ENCODE data around the gene PRPH.
"Not testable (repeated sequence)": the region's sequence is repeated elsewhere in the genome, so short reads cannot be mapped to it uniquely, and the experiment has no call there.

The PRPH gene

GRCh38 chr12:49255857-49256637, 38.9 kb upstream of the PRPH start:
- Histone ChIP-seq H3K4me2 (ENCODE audit: insufficient read depth, low read length) (no peak overlapping the region), H3K9me3 (ENCODE audit: insufficient read depth, low read length, severe bottlenecking) (no peaks in the 10 kb centered on the region)
- TF ChIP-seq EZH2 (IDR thresholded peaks at IDR 0.05; ENCODE audit: borderline replicate concordance, low read depth, low read length, severe bottlenecking) (no peak), CTCF (IDR thresholded peaks at IDR 0.05; ENCODE audit: borderline replicate concordance, extremely low read depth, low read length, poor library complexity, severe bottlenecking) (no peak)

GRCh38 chr12:49257508-49258184, 37.3 kb upstream of the PRPH start:
- DNase-seq (peak; percentile 25), ATAC-seq (ENCODE audit: insufficient read depth, low read depth) (peak; percentile 45; the same call in 1 of the 3 replicates)
- not testable (repeated sequence) for H3K27ac ChIP-seq (ENCODE audit: low read length); H3K4me1 ChIP-seq (ENCODE audit: insufficient read depth, low read length); H3K27me3 ChIP-seq (ENCODE audit: insufficient read depth, low read length, poor library complexity); H3K4me3 ChIP-seq (ENCODE audit: low read depth in 1 of 2, low read length in 2 of 2); H3K9me3 ChIP-seq (ENCODE audit: insufficient read depth, low read length, severe bottlenecking); H3K79me2 ChIP-seq (ENCODE audit: insufficient read depth, low read length); H3K4me2 ChIP-seq (ENCODE audit: insufficient read depth, low read length); H4K20me1 ChIP-seq (ENCODE audit: insufficient read depth, low read length); H3K36me3 ChIP-seq (ENCODE audit: insufficient read depth, low read length); H3K9ac ChIP-seq (ENCODE audit: low read depth, low read length); H2AFZ ChIP-seq (ENCODE audit: low read depth, low read length)

More at GRCh38 chr12:49255857-49256637, 38.9 kb upstream of the PRPH start:
- no peak for DNase-seq
- H3K9ac ChIP-seq (ENCODE audit: low read depth, low read length) = no peak overlapping the region
- H4K20me1 ChIP-seq (ENCODE audit: insufficient read depth, low read length) = no peaks in the 10 kb centered on the region
- no peak overlapping the region for H3K27ac ChIP-seq (ENCODE audit: low read length)
- ATAC-seq (ENCODE audit: insufficient read depth, low read depth) = no peak
- H3K4me3 ChIP-seq (ENCODE audit: low read depth in 1 of 2, low read length in 2 of 2) = no peak overlapping the region
- H3K27me3 ChIP-seq (ENCODE audit: insufficient read depth, low read length, poor library complexity) = no peaks in the 10 kb centered on the region
- no peaks in the 10 kb centered on the region for H3K36me3 ChIP-seq (ENCODE audit: insufficient read depth, low read length)
- H3K79me2 ChIP-seq (ENCODE audit: insufficient read depth, low read length) = no peaks in the 10 kb centered on the region
- H3K4me1 ChIP-seq (ENCODE audit: insufficient read depth, low read length) = no peaks in the 10 kb centered on the region
- no peak overlapping the region for H2AFZ ChIP-seq (ENCODE audit: low read depth, low read length)

- DNase-seq (no peak), ATAC-seq (ENCODE audit: insufficient read depth, low read depth) (no peak)
- Histone ChIP-seq H3K9me3 (ENCODE audit: insufficient read depth, low read length, severe bottlenecking) (no peaks in the 10 kb centered on the region), H3K4me1 (ENCODE audit: insufficient read depth, low read length) (peaks cover 14% of the 10 kb centered on the region), H3K36me3 (ENCODE audit: insufficient read depth, low read length) (peaks cover 2% of the 10 kb centered on the region; the same call in 1 of the 2 replicates), H3K27me3 (ENCODE audit: insufficient read depth, low read length, poor library complexity) (no peaks in the 10 kb centered on the region), H4K20me1 (ENCODE audit: insufficient read depth, low read length) (no peaks in the 10 kb centered on the region), H3K4me3 (ENCODE audit: low read depth in 1 of 2, low read length in 2 of 2) (no peak overlapping the region), H3K79me2 (ENCODE audit: insufficient read depth, low read length) (peaks cover 4% of the 10 kb centered on the region), H3K9ac (ENCODE audit: low read depth, low read length) (no peak overlapping the region), H3K27ac (ENCODE audit: low read length) (no peak overlapping the region), H3K4me2 (ENCODE audit: insufficient read depth, low read length) (no peak overlapping the region), H2AFZ (ENCODE audit: low read depth, low read length) (no peak overlapping the region)
- TF ChIP-seq EZH2 (IDR thresholded peaks at IDR 0.05; ENCODE audit: borderline replicate concordance, low read depth, low read length, severe bottlenecking) = no peak
- no peak for TF ChIP-seq CTCF (IDR thresholded peaks at IDR 0.05; ENCODE audit: borderline replicate concordance, extremely low read depth, low read length, poor library complexity, severe bottlenecking)
These were observed 35.5 kb upstream of the PRPH start for GRCh38 chr12:49259452-49259851.

- H3K9me3 ChIP-seq (ENCODE audit: insufficient read depth, low read length, severe bottlenecking) = no peaks in the 10 kb centered on the region
- H3K9ac ChIP-seq (ENCODE audit: low read depth, low read length) = no peak overlapping the region
- H3K36me3 ChIP-seq (ENCODE audit: insufficient read depth, low read length) = peaks cover 6% of the 10 kb centered on the region; the same call in 1 of the 2 replicates
- no peaks in the 10 kb centered on the region for H4K20me1 ChIP-seq (ENCODE audit: insufficient read depth, low read length)
- H3K4me1 ChIP-seq (ENCODE audit: insufficient read depth, low read length) = peaks cover 14% of the 10 kb centered on the region
- peaks cover 10% of the 10 kb centered on the region for H3K79me2 ChIP-seq (ENCODE audit: insufficient read depth, low read length)
- no peak for DNase-seq
- H3K4me2 ChIP-seq (ENCODE audit: insufficient read depth, low read length) = no peak overlapping the region
- no peak for ATAC-seq (ENCODE audit: insufficient read depth, low read depth)
- H3K4me3 ChIP-seq (ENCODE audit: low read depth in 1 of 2, low read length in 2 of 2) = no peak overlapping the region
- H2AFZ ChIP-seq (ENCODE audit: low read depth, low read length) = no peak overlapping the region
- H3K27me3 ChIP-seq (ENCODE audit: insufficient read depth, low read length, poor library complexity) = no peaks in the 10 kb centered on the region
- TF ChIP-seq EZH2 (IDR thresholded peaks at IDR 0.05; ENCODE audit: borderline replicate concordance, low read depth, low read length, severe bottlenecking) (no peak), CTCF (IDR thresholded peaks at IDR 0.05; ENCODE audit: borderline replicate concordance, extremely low read depth, low read length, poor library complexity, severe bottlenecking) (no peak)
- no peak overlapping the region for H3K27ac ChIP-seq (ENCODE audit: low read length)
These were observed 34.8 kb upstream of the PRPH start for GRCh38 chr12:49260166-49260565.

All from DND-41 (cell line).